NCI-H2107 treated with DMSO at 0.1 percent for 48 hours (cell line): ENCODE results near the gene ST3GAL4.
"Not testable (repeated sequence)": the region's sequence is repeated elsewhere in the genome, so short reads cannot be mapped to it uniquely, and the experiment has no call there.

Experiments
- DNase-seq: peaks from one replicate; lab custom pipeline; 2025; ENCODE audit not compliant: unreplicated experiment; lab: John Stamatoyannopoulos, UW

The ST3GAL4 gene

GRCh38 chr11:126384449-126385070, 29.1 kb downstream of the ST3GAL4 start:
- no peak for DNase-seq

- no peak for DNase-seq
Measured at GRCh38 chr11:126385991-126386728, 30.7 kb downstream of the ST3GAL4 start.

GRCh38 chr11:126386729-126387071, 31.2 kb downstream of the ST3GAL4 start:
- DNase-seq = not testable (repeated sequence)

DNA sequence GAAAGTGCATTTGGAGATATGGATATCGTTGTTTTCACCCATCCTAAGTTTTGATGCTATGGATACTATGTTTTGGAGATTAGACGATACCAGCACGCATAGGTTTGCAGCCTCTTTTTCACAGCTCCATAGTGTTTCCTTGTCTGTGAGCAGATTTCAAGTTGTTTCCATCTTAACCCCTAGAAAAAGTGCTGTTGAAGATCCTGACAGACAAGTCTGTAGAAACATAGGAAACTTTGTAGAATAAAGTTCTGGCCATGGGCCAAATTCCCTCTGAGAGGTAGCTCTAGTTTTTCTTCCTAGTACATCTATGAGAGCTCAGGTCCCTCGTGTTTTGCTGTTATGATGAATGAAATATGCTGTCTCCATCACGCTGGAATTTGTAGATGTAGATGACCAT, 32.4 kb downstream of the ST3GAL4 start:
- DNase-seq = no peak

- DNase-seq = no peak
Measured at GRCh38 chr11:126390272-126390867, 34.9 kb downstream of the ST3GAL4 start.

GRCh38 chr11:126391286-126391954, 35.9 kb downstream of the ST3GAL4 start:
- DNase-seq = no peak

GRCh38 chr11:126391970-126392632, 36.6 kb downstream of the ST3GAL4 start:
- no peak for DNase-seq

GRCh38 chr11:126392633-126393013, 37.1 kb downstream of the ST3GAL4 start:
- DNase-seq = no peak

- no peak for DNase-seq
Measured at GRCh38 chr11:126393143-126393542, 37.7 kb downstream of the ST3GAL4 start.

DNA sequence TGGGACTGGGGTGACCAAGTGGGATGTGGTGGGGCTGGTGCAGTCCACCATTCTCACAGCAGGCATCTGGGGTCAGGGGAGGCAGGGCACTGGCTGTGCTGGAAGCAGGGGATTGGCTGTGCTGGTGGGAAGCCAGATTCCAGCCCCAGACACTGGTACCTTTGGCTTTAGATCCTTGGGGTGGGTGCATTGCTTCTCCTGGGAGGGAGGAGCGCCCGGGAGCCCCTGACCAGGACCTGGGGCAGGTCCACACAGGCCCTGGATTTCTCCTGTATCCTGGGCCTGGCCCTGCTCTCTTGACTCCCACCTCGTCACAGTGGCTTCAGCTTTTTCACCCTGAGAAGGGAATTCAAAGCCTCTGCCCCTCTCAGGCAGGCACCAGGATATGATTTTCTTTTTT, 38.5 kb downstream of the ST3GAL4 start:
- DNase-seq = no peak

- not testable (repeated sequence) for DNase-seq
Measured at GRCh38 chr11:126394634-126395072, 39.2 kb downstream of the ST3GAL4 start.

DNA sequence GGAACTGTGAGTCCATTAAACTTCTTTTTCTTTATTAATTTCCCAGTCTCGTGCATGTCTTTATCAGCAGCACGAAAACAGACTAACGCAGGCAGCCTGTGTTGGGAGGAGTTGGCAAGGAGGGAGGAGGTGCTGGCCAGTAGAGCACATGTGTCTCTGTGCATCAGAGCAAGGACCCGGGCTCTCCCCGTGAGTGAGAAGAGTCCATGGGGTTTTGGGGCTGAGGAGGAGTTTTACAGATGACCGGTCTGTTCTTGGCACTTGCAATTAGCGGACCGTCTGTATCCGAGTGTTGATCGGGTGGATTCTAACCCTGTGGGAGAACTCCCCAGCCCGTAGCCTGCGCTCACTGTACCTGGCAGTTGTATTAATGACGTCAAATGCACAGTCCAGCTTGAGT, 40.3 kb downstream of the ST3GAL4 start:
- not testable (repeated sequence) for DNase-seq

GRCh38 chr11:126396266-126396665, 40.8 kb downstream of the ST3GAL4 start:
- not testable (repeated sequence) for DNase-seq

DNA sequence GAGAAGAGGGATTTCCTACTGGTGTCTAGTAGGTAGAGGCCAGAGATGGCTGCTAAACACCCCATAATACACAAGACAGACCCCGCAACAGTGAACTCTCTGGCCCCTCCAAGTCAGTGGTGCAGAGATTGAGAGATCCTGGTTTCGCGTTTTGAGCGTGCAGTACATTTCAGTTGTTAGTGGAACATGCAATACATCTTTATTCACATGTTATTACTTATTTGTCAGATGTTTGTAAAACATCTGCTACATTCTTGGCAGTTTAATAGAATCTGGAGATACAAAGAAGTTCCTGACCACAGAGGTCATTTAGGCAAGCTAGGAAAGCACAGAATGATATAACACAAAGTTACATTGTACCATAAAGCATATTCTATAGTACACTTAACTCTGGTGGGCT, 41.5 kb downstream of the ST3GAL4 start:
- no peak for DNase-seq

- no peak for DNase-seq
Measured at GRCh38 chr11:126398296-126398695, 42.8 kb downstream of the ST3GAL4 start.

DNA sequence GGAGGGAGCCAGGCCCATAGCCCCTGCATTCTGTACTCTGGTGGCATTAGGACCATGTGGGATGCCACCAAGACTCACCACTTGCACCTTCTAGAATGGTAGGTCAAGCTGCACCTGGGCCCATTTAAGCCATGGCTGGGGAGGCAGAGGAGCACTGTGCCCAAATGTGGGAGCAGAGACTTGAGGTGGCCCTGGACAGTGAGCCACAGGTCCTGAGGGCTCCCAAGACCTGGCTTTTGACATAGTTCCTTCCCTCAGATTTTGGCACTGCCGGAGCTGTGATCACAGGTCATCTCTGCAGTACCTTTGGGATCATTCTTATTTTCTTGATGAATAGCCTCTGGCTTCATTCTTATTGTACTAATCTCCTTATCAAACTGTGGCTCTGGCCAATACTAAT, 43.2 kb downstream of the ST3GAL4 start:
- DNase-seq = no peak

GRCh38 chr11:126400019-126400418, 44.5 kb downstream of the ST3GAL4 start:
- DNase-seq = no peak

GRCh38 chr11:126400479-126400878, 45.0 kb downstream of the ST3GAL4 start:
- DNase-seq = no peak

- no peak for DNase-seq
Measured at GRCh38 chr11:126403022-126403581, 47.6 kb downstream of the ST3GAL4 start.

GRCh38 chr11:126403658-126404057, 48.2 kb downstream of the ST3GAL4 start:
- no peak for DNase-seq

DNA sequence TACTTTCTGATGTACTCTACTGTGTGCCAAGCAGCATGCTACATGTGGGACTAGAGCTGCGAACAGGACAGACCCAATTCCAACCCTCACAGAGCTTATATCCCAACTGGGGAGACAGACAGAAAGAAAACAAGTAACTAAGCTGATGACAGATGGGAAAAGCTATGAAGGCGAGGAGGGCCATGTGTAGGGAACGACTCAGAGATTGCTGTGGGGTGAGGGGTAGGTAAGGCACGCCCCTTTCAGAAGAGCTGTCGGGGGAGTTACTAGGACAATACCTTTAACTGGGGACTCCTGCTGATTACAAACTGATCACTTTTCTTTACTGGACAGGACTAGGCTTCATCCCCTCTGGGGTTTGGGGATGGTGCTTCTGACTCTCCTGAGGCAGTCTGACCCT, 48.9 kb downstream of the ST3GAL4 start:
- DNase-seq = no peak
